IMR-90 (cell line): Measurements from ENCODE around the gene RNPEP. TPM values are rescaled to one million over a fixed set of nuclear protein-coding genes. Genes with fewer than 3 reads are reported as not detected.
A peak's percentile ranks its signal among the peaks of the same experiment; 100 is the strongest.

ENCODE experiments used
- ATAC-seq: fragments of 200-7000 bp; cut with Tn5 transposase; 2 replicates; pipeline ENCODE4 v1.9.1; 2020; ENCODE audit warnings: low read depth, mild to moderate bottlenecking, moderate library complexity
- BruUV-seq: library from RNA; stranded (reverse); fragments of 400-500 nt; replicated peaks from 2 replicates; lab custom pipeline; 2021; lab: Mats Ljungman, UMichigan
- CTCF ChIA-PET: fragments of 300-600 bp; formaldehyde crosslinking; extraction: SDS; loops from one replicate; lab custom pipeline; 2021; ENCODE audit warnings: antibody characterized with exemption; lab: Yijun Ruan, JAX
- POLR2A ChIA-PET: fragments of 300-600 bp; sonication (Branson Sonifier 250); formaldehyde crosslinking; loops from one replicate; lab custom pipeline; 2022; ENCODE audit warnings: antibody characterized with exemption; ENCODE audit not compliant: unreplicated experiment; lab: Charles Lee
- DNase-seq: peaks from one replicate; pipeline ENCODE4 v3.0.0; 2013
- H2AFZ ChIP-seq: replicated peaks from 2 replicates; pipeline ENCODE3; 2013; ENCODE audit warnings: low read length, mild to moderate bottlenecking; ENCODE audit not compliant: poor library complexity
- H2AK5ac ChIP-seq: 2 replicates; pipeline ENCODE4 v1.6.1; 2013; ENCODE audit warnings: low read depth, low read length, inconsistent platforms
- H2AK9ac ChIP-seq: replicated peaks from 2 replicates; pipeline ENCODE3; 2013; ENCODE audit warnings: mild to moderate bottlenecking, low read depth, low read length, moderate library complexity; ENCODE audit not compliant: poor library complexity
- H2BK120ac ChIP-seq: 2 replicates; pipeline ENCODE4 v1.6.1; 2013; ENCODE audit warnings: low read depth, low read length, inconsistent platforms
- H2BK15ac ChIP-seq: 3 replicates; pipeline ENCODE4 v1.6.1; 2013; ENCODE audit warnings: low read depth, low read length, inconsistent platforms
- H2BK20ac ChIP-seq: 2 replicates; pipeline ENCODE4 v1.6.1; 2013; ENCODE audit warnings: low read depth, mild to moderate bottlenecking, inconsistent platforms, low read length, moderate library complexity
- H2BK5ac ChIP-seq: 2 replicates; pipeline ENCODE4 v1.6.1; 2013; ENCODE audit warnings: mild to moderate bottlenecking, low read depth, low read length, inconsistent platforms; ENCODE audit not compliant: poor library complexity, severe bottlenecking
- H3K14ac ChIP-seq: replicated peaks from 2 replicates; pipeline ENCODE4 v1.6.1; 2013; ENCODE audit warnings: low read depth, low read length, inconsistent platforms
- H3K18ac ChIP-seq: 2 replicates; pipeline ENCODE4 v1.6.1; 2013; ENCODE audit warnings: low read depth, low read length, control low read depth
- H3K23ac ChIP-seq: 2 replicates; pipeline ENCODE4 v1.6.1; 2013; ENCODE audit warnings: low read depth, low read length, inconsistent platforms
- H3K27ac ChIP-seq: 2 replicates; pipeline ENCODE4 v1.5.1; 2013; ENCODE audit warnings: mild to moderate bottlenecking, control low read depth, low read length; ENCODE audit not compliant: insufficient read depth
- H3K27me3 ChIP-seq: 2 replicates; pipeline ENCODE4 v1.6.1; 2013; ENCODE audit warnings: low read length; ENCODE audit not compliant: control insufficient read depth, insufficient read depth
- H3K36me3 ChIP-seq: 2 replicates; pipeline ENCODE4 v1.6.1; 2013; ENCODE audit warnings: low read length, mixed read lengths; ENCODE audit not compliant: control insufficient read depth, insufficient read depth
- H3K4ac ChIP-seq: 2 replicates; pipeline ENCODE4 v1.6.1; 2013; ENCODE audit warnings: low read depth, low read length, inconsistent platforms
- H3K4me1 ChIP-seq: 2 replicates; pipeline ENCODE4 v1.6.1; 2013; ENCODE audit warnings: low read length, mixed read lengths; ENCODE audit not compliant: control insufficient read depth, insufficient read depth
- H3K4me2 ChIP-seq: 2 replicates; pipeline ENCODE4 v1.6.1; 2013; ENCODE audit warnings: low read depth, mild to moderate bottlenecking, control low read depth, low read length, moderate library complexity
- H3K4me3 ChIP-seq: 2 replicates; pipeline ENCODE4 v1.5.1; 2013; ENCODE audit warnings: low read depth, mild to moderate bottlenecking, control low read depth, low read length, moderate library complexity; ENCODE audit not compliant: insufficient read depth
- H3K56ac ChIP-seq: 2 replicates; pipeline ENCODE4 v1.6.1; 2013; ENCODE audit warnings: low read length, inconsistent platforms; ENCODE audit not compliant: insufficient read depth; ENCODE audit errors: extremely low read depth
- H3K79me1 ChIP-seq, 2 experiments: 2 replicates each; pipeline ENCODE4 v1.6.1; 2013; ENCODE audit warnings: low read length in 2 of 2, inconsistent platforms in 1 of 2, low read depth in 1 of 2
- H3K9ac ChIP-seq: 2 replicates; pipeline ENCODE4 v1.6.1; 2013; ENCODE audit warnings: low read depth, low read length, control low read depth
- H3K9me1 ChIP-seq: 2 replicates; pipeline ENCODE4 v1.6.1; 2013; ENCODE audit warnings: low read length, inconsistent platforms; ENCODE audit not compliant: insufficient read depth
- H3K9me3 ChIP-seq: 2 replicates; pipeline ENCODE4 v1.6.1; 2013; ENCODE audit warnings: low read length; ENCODE audit not compliant: control insufficient read depth, insufficient read depth
- H4K20me1 ChIP-seq: 2 replicates; pipeline ENCODE4 v1.6.1; 2013; ENCODE audit warnings: low read length, inconsistent platforms; ENCODE audit not compliant: insufficient read depth
- H4K5ac ChIP-seq: 2 replicates; pipeline ENCODE4 v1.6.1; 2013; ENCODE audit warnings: mild to moderate bottlenecking, low read depth, low read length, control low read depth
- H4K8ac ChIP-seq, 2 experiments: 2 replicates each; pipeline ENCODE4 v1.6.1; 2013; ENCODE audit warnings: low read depth in 2 of 2, low read length in 2 of 2, control low read depth in 1 of 2, inconsistent platforms in 1 of 2
- H4K91ac ChIP-seq: 2 replicates; pipeline ENCODE4 v1.6.1; 2013; ENCODE audit warnings: low read depth, low read length, inconsistent platforms; ENCODE audit not compliant: insufficient read depth
- BHLHE40 ChIP-seq: fragments of 150-350 bp; IDR thresholded peaks from 2 replicates; pipeline ENCODE4 v1.6.1; 2016; ENCODE audit warnings: mild to moderate bottlenecking, low read depth, low read length
- CHD1 ChIP-seq: IDR thresholded peaks from 2 replicates; pipeline ENCODE4 v1.6.1; 2012; ENCODE audit warnings: low read depth, low read length, improper control_type of control experiment
- ELK1 ChIP-seq: fragments of 150-350 bp; IDR thresholded peaks from 2 replicates; pipeline ENCODE4 v1.6.1; 2016; ENCODE audit warnings: low read depth, mild to moderate bottlenecking, low read length, moderate library complexity, borderline replicate concordance
- FOS ChIP-seq: fragments of 150-350 bp; IDR thresholded peaks from 2 replicates; pipeline ENCODE4 v1.6.1; 2016; ENCODE audit warnings: low read depth, low read length
- MAFK ChIP-seq: IDR thresholded peaks from 2 replicates; pipeline ENCODE4 v1.6.1; 2012; ENCODE audit warnings: low read depth, low read length, improper control_type of control experiment
- MAZ ChIP-seq: IDR thresholded peaks from 2 replicates; pipeline ENCODE4 v1.6.1; 2012; ENCODE audit warnings: low read depth, mild to moderate bottlenecking, low read length, improper control_type of control experiment, moderate library complexity, borderline replicate concordance
- MXI1 ChIP-seq: IDR thresholded peaks from 2 replicates; pipeline ENCODE4 v1.6.1; 2012; ENCODE audit warnings: low read depth, mild to moderate bottlenecking, low read length, moderate library complexity, borderline replicate concordance
- NFE2L2 ChIP-seq: fragments of 150-350 bp; IDR thresholded peaks from 2 replicates; pipeline ENCODE4 v1.6.1; 2016; ENCODE audit warnings: low read depth, mild to moderate bottlenecking, low read length
- POLR2A ChIP-seq: IDR thresholded peaks from 2 replicates; pipeline ENCODE4 v1.6.1; 2012; ENCODE audit warnings: mild to moderate bottlenecking, low read depth, low read length
- RFX5 ChIP-seq: IDR thresholded peaks from 2 replicates; pipeline ENCODE4 v1.8.0; 2012; ENCODE audit warnings: low read depth, mild to moderate bottlenecking, low read length, moderate library complexity
- SMC3 ChIP-seq: fragments of 150-350 bp; IDR thresholded peaks from 2 replicates; pipeline ENCODE4 v1.6.1; 2016; ENCODE audit warnings: low read depth, mild to moderate bottlenecking, antibody characterized with exemption, low read length, moderate library complexity
- WGBS, 2 experiments: methylation state at CpG; one replicate each; pipeline versions ENCODE4 v1.1.5 to v1.1.7; 2013; ENCODE audit warnings: missing lambda C conversion rate in 2 of 2; ENCODE audit not compliant: insufficient read length in 1 of 2; ENCODE audit errors: extremely low coverage in 2 of 2; 5-methylcytosine and 5-hydroxymethylcytosine counted together
- dilution Hi-C: fragments of 300-500 bp; cut with HindIII; formaldehyde crosslinking; loops from one replicate; pipeline ENCODE4 v1.14.3; 2018; ENCODE audit warnings: low sequenced_read_pairs; ENCODE audit not compliant: unreplicated experiment
- in situ Hi-C: fragments of 300-500 bp; cut with MboI; formaldehyde crosslinking; loops from 3 replicates; pipeline ENCODE4 v1.14.3; 2019; ENCODE audit warnings: low sequenced_read_pairs, inconsistent platforms, mixed read lengths
- intact Hi-C: fragments of 100-400 bp; cut with micrococcal nuclease; formaldehyde crosslinking; loops from 2 replicates; pipeline ENCODE4 v1.10.0; 2022
- polyA plus RNA-seq, 3 experiments: library from polyadenylated mRNA; depleted of rRNA; stranded (reverse); fragments of >200 nt; gene quantifications; 2 replicates each; pipeline ENCODE4 v1.2.3, GENCODE V29; 2012; ENCODE audit warnings: low replicate concordance in 1 of 3
- total RNA-seq: library from RNA; depleted of rRNA; stranded (reverse); fragments of >200 nt; gene quantifications from 2 replicates; pipeline ENCODE4 v1.2.3, GENCODE V29; 2012
- TF ChIP-seq, protein P1 (sequence below): fragments of 150-350 bp; IDR thresholded peaks from 2 replicates; pipeline ENCODE4 v1.6.1; 2017; ENCODE audit warnings: mild to moderate bottlenecking, antibody characterized with exemption, low read length, low read depth
- TF ChIP-seq, protein P2 (sequence below): conservative IDR thresholded peaks from 2 replicates; pipeline ENCODE4 v1.5.1; 2012; ENCODE audit warnings: mild to moderate bottlenecking, low read depth, low read length, improper control_type of control experiment

The RNPEP gene
- total and polyA plus RNA-seq, 2 of the 4 experiments (the other 2 are of a cell fraction): 49.8 to 75.4 TPM

DNA sequence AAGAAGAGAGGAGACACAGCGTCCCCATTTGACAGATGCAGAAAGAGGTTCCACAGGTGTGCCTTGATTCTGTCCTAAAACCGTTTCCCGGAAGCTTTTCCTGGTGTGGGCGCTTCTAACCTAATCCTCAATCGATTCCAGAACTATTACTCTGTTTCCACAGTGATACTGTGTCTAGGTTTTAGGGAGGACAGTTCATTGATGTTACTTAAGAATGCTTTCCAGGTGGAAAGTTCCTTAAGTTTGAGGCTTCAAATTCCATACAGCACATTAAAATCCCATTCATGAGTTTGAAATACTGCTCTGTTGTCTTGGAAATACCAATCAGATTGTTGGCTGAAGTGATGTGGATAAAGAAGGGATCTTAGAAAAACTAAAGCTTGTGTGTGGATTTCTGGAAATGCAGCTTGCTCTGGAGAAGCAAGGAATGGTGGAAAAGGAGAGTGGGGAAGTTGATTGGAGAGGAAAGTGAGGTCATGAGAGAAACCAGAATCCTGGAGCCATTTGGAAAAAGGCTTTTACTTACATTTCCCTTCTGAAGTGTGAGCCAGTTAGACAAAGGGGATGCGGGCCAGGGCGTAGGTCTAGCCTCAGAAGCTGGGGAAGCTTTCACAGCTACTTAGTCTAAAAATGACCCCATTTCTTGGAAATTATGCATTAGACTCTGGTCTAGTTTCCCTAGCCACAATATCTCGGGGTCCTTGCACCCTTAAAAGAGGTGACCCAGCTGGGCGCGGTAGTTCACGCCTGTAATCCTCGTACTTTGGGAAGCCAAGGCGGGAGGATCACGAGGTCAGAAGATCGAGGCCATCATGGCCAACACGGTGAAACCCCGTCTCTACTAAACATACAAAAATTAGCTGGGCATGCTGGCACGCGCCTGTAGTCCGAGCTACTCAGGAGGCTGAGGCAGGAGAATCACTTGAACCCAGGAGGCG is 34.6 kb downstream of the RNPEP start:
- H4K20me1 ChIP-seq: no peaks in the 10 kb centered on the region
- no peak overlapping the region for H3K23ac ChIP-seq
- no peak overlapping the region; the same call in 1 of the 2 replicates for H4K5ac ChIP-seq
- no peaks in the 10 kb centered on the region; the same call in 1 of the 2 replicates for H3K9me1 ChIP-seq
- no peak overlapping the region for H3K56ac ChIP-seq
- no peak overlapping the region for H2BK15ac ChIP-seq
- H3K4me1 ChIP-seq: peaks cover 18% of the 10 kb centered on the region
- H4K91ac ChIP-seq: no peak overlapping the region
- H2AK9ac ChIP-seq: no peak overlapping the region
- no TSS peak for BruUV-seq
- H3K79me1 ChIP-seq: no peaks in the 10 kb centered on the region
- H2BK20ac ChIP-seq: 0 out of 2 replicates have a peak overlapping the region, but pooled peaks have one; percentile 2
- peak overlapping the region; percentile 5; the same call in 1 of the 2 replicates for H3K27ac ChIP-seq
- no peak overlapping the region for H3K14ac ChIP-seq
- H3K4me2 ChIP-seq: no peak overlapping the region
- no peaks in the 10 kb centered on the region for H3K9me3 ChIP-seq
- dilution Hi-C loops: no loop called here
- H3K36me3 ChIP-seq: no peaks in the 10 kb centered on the region
- CTCF ChIA-PET: interaction anchor here (0.5 to 1.5 kb wide), 3 partner anchors 12 to 98 kb away, joined by 3 to 6 read pairs (median 4); no protein-coding TSS in a partner anchor
- no peak overlapping the region for H2BK120ac ChIP-seq
- no peak overlapping the region for H3K4me3 ChIP-seq
- in situ Hi-C loops: no loop called here
- no peak for ATAC-seq
- POLR2A ChIA-PET: no interaction called here
- H3K4ac ChIP-seq: peak overlapping the region; percentile 22; the same call in 1 of the 2 replicates
- DNase-seq: no peak
- H3K9ac ChIP-seq: no peak overlapping the region
- H3K18ac ChIP-seq: no peak overlapping the region; the same call in 1 of the 2 replicates
- no peak overlapping the region for H2BK5ac ChIP-seq
- intact Hi-C loops: no loop called here
- no peak overlapping the region for H4K8ac ChIP-seq
- 87% methylated on average over 4 of the region's 21 CpGs; no CpG with 5 or more reads in 1 of the 2 experiments for WGBS, 2 experiments
- H2AFZ ChIP-seq: no peak overlapping the region
- H2AK5ac ChIP-seq: no peak overlapping the region
- H3K27me3 ChIP-seq: peaks cover 8% of the 10 kb centered on the region
- TF ChIP-seq MAZ (no peak), BHLHE40 (no peak), RFX5 (no peak), NFE2L2 (no peak), MAFK (no peak), CHD1 (no peak), POLR2A (no peak), SMC3 (no peak), MXI1 (no peak), ELK1 (no peak), FOS (no peak)
- TF ChIP-seq, protein P1, sequence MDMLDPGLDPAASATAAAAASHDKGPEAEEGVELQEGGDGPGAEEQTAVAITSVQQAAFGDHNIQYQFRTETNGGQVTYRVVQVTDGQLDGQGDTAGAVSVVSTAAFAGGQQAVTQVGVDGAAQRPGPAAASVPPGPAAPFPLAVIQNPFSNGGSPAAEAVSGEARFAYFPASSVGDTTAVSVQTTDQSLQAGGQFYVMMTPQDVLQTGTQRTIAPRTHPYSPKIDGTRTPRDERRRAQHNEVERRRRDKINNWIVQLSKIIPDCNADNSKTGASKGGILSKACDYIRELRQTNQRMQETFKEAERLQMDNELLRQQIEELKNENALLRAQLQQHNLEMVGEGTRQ: no peak
- TF ChIP-seq, protein P2, sequence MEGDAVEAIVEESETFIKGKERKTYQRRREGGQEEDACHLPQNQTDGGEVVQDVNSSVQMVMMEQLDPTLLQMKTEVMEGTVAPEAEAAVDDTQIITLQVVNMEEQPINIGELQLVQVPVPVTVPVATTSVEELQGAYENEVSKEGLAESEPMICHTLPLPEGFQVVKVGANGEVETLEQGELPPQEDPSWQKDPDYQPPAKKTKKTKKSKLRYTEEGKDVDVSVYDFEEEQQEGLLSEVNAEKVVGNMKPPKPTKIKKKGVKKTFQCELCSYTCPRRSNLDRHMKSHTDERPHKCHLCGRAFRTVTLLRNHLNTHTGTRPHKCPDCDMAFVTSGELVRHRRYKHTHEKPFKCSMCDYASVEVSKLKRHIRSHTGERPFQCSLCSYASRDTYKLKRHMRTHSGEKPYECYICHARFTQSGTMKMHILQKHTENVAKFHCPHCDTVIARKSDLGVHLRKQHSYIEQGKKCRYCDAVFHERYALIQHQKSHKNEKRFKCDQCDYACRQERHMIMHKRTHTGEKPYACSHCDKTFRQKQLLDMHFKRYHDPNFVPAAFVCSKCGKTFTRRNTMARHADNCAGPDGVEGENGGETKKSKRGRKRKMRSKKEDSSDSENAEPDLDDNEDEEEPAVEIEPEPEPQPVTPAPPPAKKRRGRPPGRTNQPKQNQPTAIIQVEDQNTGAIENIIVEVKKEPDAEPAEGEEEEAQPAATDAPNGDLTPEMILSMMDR: no peak
